HG03159 (cell line): ENCODE data around the gene RMP24.

Source experiments
- ATAC-seq: cut with Tn5 transposase; IDR thresholded peaks from one replicate; pipeline ENCODE4 v1.9.1; 2021; ENCODE audit warnings: mild to moderate bottlenecking, moderate library complexity; ENCODE audit not compliant: unreplicated experiment

Gene RMP24

DNA sequence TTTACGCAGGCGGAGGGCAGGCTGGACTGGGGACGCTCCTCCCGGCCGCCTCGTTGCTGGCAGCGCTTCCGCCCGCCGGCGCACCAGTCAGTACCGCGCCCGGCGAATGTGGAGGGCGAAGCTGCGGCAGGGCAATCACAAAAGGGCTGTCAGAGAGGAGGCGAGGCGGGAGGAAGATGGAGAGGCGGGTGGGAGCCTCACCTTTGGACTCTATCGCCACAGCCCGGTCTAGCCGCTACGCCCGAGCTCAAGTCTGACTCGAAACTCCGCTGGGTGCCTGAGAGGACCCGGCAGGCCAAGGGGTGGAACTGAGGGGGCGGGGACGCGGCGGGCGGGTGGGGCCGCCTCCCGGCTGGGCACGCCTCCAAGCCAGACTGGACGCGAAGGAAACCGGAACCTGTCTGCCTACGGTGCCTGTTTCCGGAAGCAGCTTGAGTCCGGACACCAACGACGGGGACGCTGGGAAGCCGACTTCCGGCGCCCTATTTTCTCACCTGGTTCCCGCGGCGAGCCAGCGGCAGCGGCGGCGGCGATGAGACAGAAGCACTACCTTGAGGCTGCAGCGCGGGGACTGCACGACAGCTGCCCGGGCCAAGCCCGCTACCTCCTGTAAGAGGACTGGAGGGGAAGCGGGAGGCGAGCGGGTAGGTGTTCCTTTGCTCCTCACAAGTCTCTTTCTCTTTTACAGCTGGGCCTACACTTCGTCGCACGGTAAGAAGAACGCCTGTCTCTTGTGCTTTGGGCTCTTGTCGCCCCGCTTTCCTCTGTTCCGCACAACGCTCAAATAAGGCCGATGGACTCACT lies at the start of gene RMP24:
RMP24 (plus strand) TSS at position 483 of the 804 bp plus-strand sequence.
- ATAC-seq, result peak; percentile 88

DNA sequence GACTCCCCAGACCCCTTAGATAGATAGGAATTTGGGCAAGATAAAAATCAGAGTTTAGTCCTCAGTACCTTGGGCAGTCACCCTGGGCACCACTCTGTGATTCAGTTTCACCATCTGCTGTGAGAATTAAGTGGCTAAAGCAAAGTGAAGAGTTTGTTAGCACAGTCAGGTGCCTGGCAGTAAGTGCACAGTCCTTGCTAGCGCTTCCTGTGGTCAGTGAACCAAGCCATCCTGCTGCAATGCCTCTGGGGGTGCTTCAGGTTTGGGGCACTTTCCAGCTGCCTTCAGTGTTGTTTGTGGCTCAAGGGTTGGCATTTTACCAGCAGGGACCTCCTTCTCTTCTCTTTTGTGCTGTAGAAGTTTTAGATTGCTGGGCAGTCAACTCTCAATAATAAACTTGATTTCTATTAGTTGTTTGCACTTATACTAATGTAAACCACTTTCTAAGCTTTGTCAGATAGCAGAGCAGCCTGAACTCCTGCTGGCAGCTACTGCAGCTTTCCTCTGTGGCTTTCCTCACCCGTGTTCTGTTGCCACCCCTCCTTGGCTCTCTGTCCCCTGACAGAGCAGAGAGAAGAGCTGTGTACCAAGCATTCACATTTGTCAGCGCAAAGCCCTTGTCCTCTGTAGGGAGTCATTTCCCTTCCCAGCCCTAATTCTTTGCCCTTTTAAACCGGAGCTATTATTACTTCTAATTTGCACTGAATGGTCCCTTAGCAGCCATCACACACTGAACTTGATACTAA lies 48.4 kb upstream of the RMP24 start:
- ATAC-seq, result no peak

GRCh38 chr18:35926884-35927283 lies 45.6 kb upstream of the RMP24 start:
- ATAC-seq, result no peak

DNA sequence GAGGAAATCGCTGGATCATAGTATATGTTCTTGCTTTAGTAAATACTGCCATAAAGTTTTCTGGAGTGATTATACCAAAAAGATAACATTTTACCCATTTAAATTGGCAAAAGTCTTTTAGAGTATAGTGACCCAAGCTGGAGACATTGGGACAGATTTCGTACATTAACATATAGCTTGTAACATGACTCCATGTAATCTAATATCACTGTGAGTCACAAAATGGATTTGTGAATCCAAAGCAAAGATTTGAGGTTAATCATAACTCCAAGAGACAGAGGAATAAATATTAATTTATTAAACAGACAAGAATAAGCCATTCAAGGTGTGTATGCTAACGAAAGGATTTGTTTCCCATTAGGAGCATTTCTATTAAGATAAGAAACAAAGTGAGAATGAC lies 45.0 kb upstream of the RMP24 start:
- ATAC-seq, result no peak

DNA sequence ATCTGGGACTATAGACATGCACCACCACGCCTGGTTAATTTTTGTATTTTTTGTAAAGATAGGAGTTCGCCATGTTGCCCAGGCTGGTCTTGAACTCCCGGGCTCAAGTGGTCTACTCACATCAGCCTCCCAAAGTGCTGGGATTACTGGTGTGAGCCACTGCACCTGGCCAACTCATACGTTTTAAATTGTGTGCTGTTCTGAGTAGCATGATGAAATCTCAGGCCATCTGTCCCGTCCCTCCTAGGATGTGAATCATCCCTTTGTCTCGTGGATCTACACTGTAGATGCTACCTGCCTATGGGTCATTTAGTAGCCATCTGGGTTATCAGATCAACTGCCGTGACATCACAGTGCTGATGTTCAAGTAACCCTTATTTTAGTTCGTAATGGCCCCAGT lies 38.5 kb upstream of the RMP24 start:
- no peak for ATAC-seq

DNA sequence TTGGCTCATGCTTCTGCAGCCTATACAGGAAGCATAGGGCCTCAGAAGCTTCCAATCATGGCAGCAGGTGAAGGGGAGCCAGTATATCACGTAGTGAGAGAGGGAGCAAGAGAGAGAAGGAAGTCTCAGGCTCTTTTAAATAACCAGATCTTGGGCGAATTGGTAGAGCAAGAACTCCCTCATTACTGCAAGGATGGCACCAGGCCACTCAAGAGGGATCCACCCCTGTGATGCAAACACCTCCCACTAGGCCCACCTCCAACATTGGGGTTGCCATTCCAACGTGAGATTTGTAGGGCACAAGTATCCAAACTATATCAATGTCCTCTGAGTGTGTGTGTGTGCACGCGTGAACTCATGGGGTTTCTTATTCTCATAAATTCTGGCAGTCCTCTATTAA lies 37.6 kb upstream of the RMP24 start:
- ATAC-seq, result no peak

DNA sequence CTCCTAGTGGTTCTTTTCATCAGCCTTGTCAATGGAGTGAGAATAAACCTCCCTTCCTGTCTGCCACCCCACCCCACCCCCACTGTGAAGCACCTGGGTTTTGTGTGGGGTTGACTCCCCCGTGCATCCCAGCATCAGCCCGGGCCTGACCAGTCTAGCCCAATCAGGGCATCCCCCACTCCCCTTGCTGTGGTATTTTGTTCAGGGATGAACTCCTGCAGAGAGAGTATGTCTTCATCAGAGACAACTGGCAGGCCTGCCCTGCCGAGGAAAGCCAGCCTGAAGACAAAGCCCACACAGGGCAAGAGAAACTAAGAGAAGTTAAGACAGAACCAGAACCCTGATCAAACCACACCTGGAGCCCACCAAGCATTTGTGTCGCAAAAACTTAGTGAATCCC lies 36.7 kb upstream of the RMP24 start:
- ATAC-seq, result no peak

GRCh38 chr18:35936951-35937350 lies 35.5 kb upstream of the RMP24 start:
- ATAC-seq, result no peak

- ATAC-seq, result no peak
Measured at GRCh38 chr18:35938158-35938557, 34.3 kb upstream of the RMP24 start.

DNA sequence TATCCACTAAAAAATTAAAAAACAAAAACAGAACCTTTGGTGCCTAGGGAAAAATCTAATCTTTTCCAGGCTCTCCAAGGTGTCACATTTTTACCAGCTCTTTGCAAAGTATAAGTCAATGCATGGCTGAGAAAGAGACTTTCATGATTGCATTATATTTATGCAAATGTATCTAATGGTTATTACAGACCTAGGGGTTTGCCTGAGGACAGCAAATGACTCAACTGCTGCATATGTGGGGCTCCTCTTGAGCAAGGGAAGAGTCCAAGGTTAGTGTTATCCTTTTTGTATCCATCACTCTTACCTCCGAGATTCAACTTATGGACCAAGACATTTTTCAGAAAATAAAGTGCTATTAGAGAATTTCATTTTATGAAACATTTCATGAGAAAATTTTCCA lies 33.9 kb upstream of the RMP24 start:
- no peak for ATAC-seq

DNA sequence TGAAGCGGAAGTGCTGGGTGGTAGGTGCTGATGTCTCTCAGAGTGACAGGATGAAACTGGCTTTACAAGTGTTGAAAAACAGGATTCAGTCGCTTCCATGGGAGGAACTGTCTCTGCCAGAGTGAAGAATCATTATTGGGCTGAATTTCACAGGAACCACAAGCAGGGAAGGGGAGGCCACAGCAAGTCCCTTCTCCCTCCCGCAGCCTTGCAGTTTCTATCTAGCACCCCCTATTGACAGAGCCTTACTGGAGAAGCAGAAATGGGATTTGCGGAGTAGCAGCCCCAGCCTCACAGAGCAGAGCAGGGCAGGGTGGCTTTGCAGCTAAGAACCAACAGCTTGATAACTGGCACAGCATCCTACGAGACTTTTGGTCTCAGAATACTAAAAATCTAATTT lies 33.3 kb upstream of the RMP24 start:
- no peak for ATAC-seq

- no peak for ATAC-seq
Measured at GRCh38 chr18:35941299-35941698, 31.2 kb upstream of the RMP24 start.

- ATAC-seq, result no peak
Measured at GRCh38 chr18:35942133-35942532, 30.3 kb upstream of the RMP24 start.

GRCh38 chr18:35942661-35943060 lies 29.8 kb upstream of the RMP24 start:
- no peak for ATAC-seq

DNA sequence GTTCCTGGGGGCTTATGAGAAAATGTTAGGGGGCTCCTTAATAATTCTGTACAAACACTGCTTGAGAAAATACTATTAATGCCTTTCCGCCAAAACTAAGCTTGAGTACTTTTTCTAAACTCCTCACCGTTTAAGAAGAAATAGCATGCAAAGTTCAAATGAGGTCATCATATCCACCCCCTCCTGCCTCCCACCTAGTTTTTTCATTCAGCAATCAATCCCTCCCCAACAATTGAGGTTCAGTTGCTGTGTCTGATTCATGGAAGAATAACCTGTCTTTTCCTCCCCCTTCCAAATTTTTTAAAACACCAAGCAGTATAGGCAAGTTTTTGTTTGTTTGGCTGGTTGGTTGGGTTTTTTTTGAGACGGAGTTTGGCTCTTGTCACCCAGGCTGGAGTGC lies 24.4 kb upstream of the RMP24 start:
- ATAC-seq, result no peak

DNA sequence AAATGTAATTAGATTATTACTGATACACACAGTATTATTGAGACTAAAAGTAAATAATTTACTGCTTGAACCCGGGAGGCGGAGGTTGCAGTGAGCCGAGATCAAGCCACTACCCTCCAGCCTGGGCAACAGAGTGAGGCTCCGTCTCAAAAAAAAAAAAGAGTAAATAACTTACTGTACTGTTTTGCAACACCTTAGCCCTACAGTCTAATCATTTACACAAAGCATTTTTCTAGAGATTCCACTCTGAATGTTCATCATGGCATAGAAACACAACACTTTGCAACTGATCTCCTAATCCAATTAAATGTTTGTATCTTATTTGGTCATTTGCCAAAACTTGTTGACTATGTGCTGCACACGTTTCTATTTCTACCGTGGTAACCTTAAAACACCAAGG lies 23.4 kb upstream of the RMP24 start:
- ATAC-seq, result no peak

- ATAC-seq, result peak; percentile 58
Measured at GRCh38 chr18:35949903-35950627, 22.4 kb upstream of the RMP24 start.

- ATAC-seq, result no peak
Measured at GRCh38 chr18:35950628-35950982, 21.9 kb upstream of the RMP24 start.

- ATAC-seq, result no peak
Measured at GRCh38 chr18:35953688-35954087, 18.8 kb upstream of the RMP24 start.

DNA sequence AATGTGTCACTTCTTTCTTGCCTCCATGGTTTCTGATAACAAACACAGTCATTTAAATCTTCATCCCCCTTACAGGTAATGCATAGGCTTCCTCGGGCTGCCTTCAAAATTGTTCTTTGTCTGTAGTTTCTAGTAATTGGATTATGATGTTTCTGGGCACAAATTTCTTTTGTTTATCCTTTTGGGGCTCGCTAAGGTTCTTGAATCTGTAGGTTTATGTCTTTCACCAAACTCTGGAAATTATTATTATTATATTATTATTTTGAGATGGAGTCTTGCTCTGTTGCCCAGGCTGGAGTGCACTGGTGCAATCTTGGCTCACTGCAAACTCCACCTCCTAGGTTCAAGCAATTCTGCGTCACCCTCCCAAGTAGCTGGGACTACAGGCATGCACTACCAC lies 16.3 kb upstream of the RMP24 start:
- ATAC-seq, result no peak

GRCh38 chr18:35962320-35962719 lies 10.2 kb upstream of the RMP24 start:
- no peak for ATAC-seq

- ATAC-seq, result no peak
Measured at GRCh38 chr18:35964319-35964718, 8.2 kb upstream of the RMP24 start.
